Measurements from ENCODE around the gene TRPV3. TPM values are rescaled to one million over a fixed set of nuclear protein-coding genes. Genes with fewer than 3 reads are reported as not detected.

Gene TRPV3
- total RNA-seq, 1 donor from 2014 or later, result 2.1 TPM

DNA sequence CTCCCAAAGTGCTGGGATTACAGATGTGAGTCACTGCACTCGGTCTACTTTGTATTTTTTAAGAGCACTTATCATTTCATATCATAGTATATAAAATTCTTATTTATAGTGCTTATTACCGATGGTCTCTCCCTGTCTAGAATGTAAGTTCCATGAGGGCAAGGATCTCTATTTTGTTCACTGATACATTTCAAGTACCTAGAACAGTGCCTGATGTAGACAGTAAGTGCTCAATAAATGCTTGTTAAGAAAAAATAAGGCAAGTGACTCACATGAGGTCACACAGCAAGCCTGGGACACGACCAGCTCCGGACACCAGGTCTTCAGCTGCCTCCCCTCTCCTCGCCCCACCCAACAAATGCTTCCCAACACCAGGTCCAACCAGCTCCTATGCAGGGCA lies 23.9 kb downstream of the TRPV3 start:
- TF ChIP-seq, protein P1, sequence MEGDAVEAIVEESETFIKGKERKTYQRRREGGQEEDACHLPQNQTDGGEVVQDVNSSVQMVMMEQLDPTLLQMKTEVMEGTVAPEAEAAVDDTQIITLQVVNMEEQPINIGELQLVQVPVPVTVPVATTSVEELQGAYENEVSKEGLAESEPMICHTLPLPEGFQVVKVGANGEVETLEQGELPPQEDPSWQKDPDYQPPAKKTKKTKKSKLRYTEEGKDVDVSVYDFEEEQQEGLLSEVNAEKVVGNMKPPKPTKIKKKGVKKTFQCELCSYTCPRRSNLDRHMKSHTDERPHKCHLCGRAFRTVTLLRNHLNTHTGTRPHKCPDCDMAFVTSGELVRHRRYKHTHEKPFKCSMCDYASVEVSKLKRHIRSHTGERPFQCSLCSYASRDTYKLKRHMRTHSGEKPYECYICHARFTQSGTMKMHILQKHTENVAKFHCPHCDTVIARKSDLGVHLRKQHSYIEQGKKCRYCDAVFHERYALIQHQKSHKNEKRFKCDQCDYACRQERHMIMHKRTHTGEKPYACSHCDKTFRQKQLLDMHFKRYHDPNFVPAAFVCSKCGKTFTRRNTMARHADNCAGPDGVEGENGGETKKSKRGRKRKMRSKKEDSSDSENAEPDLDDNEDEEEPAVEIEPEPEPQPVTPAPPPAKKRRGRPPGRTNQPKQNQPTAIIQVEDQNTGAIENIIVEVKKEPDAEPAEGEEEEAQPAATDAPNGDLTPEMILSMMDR (IDR thresholded peaks at IDR 0.05; ENCODE audit: insufficient read depth, low read length, poor library complexity, severe bottlenecking), result no peak
- no peaks in the 10 kb centered on the region for H3K36me3 ChIP-seq (ENCODE audit: control insufficient read depth, insufficient read depth, low read length)
- no peak overlapping the region for H3K4me3 ChIP-seq (ENCODE audit: low read depth, low read length)
- DNase-seq (ENCODE audit: low read depth), result no peak
- H3K27me3 ChIP-seq (ENCODE audit: control insufficient read depth, insufficient read depth, low read length), result no peaks in the 10 kb centered on the region

DNA sequence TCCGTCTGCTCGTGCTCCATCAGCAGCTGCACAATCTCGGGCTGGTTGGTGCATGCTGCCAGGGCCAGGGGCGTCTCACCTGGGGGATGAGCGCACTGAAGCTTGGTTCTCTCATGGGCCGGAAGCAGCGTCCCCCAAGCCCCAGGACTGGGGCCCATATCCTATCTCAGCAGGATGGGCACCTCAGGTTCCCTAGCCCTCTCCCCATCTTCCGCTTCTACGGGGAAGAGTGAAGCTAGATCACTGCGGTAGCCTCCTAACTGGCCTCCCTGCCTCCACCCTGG lies 24.8 kb downstream of the TRPV3 start:
- Histone ChIP-seq H3K4me3 (ENCODE audit: low read depth, low read length) (no peak overlapping the region), H3K36me3 (ENCODE audit: control insufficient read depth, insufficient read depth, low read length) (no peaks in the 10 kb centered on the region), H3K27me3 (ENCODE audit: control insufficient read depth, insufficient read depth, low read length) (no peaks in the 10 kb centered on the region)
- TF ChIP-seq, protein P1 (IDR thresholded peaks at IDR 0.05; ENCODE audit: insufficient read depth, low read length, poor library complexity, severe bottlenecking), result no peak
- DNase-seq (ENCODE audit: low read depth), result no peak

DNA sequence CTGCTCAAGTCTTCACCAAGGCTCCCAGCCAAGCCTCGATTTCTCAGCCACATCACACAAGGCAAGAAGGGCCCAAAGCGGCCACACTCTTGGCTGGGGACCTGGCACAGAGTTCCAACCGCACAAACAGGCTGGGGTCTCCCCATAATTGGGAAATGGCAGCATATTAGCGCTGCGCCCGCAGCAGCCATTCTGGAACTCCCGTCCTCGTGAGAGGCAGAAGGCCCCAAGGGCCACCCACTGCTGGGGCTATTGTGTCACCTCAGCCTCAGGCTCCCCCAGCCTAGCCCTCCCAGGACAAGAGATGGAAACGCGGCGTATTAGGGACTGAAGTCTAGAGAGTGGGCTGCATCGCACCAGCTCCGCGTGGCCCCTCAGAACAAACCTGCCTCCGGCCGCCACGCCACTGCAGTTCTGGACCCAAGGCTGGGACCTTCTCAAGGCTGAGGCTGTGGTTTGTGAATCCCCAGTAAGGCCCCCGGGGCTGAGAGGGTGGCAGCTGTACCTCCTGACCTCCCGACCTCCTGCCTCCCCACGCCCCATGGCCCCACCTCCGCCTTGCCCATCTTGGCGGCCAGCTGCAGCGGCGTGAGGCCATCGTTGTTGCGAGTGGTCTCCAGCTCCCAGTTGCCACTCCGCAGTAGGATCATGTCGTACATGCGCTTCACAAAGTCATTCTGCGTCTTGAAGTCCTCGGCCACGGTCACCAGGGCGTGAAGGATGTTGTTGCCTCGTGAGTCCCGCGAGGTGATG lies 25.3 kb downstream of the TRPV3 start:
- H3K27me3 ChIP-seq (ENCODE audit: control insufficient read depth, insufficient read depth, low read length), result no peaks in the 10 kb centered on the region

DNA sequence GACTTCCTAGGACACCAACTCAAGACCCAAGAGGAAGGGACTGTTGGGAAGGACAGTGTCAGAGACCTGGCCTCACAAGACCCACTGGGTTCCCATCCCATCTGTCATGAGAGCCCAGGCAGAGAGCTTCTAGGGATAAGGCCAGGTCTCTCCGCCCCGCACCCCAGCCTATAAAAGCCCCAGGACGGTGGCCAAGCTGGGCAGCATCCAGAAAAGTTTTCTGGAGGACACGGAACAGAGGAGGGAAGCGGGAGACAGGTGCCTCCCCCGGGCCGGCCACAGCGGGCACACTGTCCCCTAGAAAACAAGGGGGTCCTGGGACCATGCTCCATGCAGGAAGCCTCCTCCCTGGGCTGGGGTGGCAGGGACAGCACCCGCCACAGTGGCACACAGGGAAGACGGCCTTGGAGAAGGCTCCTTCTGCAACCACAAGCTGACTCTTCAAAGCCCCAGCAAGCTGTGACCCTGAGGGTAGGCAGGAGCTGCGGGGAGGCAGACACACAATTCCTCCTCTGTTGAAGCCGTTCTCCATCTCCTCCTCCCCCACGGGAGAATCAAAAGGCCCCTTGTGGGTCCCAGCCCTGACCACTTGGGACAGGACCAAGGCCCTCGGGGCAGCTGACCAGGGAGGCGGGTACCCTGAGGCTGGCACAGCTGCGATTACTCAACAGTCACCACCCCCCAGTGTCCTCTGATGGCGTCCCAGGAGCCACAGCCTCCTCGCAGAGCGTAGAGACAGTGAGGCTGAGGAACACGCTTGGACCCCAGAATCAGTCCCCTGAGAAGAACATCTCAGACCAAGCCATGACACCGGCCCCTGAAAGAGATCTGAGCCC lies 26.1 kb downstream of the TRPV3 start:
- H3K4me3 ChIP-seq (ENCODE audit: low read depth, low read length), result no peak overlapping the region
- no peaks in the 10 kb centered on the region for H3K27me3 ChIP-seq (ENCODE audit: control insufficient read depth, insufficient read depth, low read length)
- DNase-seq (ENCODE audit: low read depth), result no peak
- TF ChIP-seq, protein P1 (IDR thresholded peaks at IDR 0.05; ENCODE audit: insufficient read depth, low read length, poor library complexity, severe bottlenecking), result no peak
- H3K36me3 ChIP-seq (ENCODE audit: control insufficient read depth, insufficient read depth, low read length), result no peaks in the 10 kb centered on the region

More for the DNA sequence above, 25.3 kb downstream of the TRPV3 start:
- DNase-seq (ENCODE audit: low read depth), result no peak
- no peak overlapping the region for H3K4me3 ChIP-seq (ENCODE audit: low read depth, low read length)
- TF ChIP-seq, protein P1 (IDR thresholded peaks at IDR 0.05; ENCODE audit: insufficient read depth, low read length, poor library complexity, severe bottlenecking), result no peak
- no peaks in the 10 kb centered on the region for H3K36me3 ChIP-seq (ENCODE audit: control insufficient read depth, insufficient read depth, low read length)

DNA sequence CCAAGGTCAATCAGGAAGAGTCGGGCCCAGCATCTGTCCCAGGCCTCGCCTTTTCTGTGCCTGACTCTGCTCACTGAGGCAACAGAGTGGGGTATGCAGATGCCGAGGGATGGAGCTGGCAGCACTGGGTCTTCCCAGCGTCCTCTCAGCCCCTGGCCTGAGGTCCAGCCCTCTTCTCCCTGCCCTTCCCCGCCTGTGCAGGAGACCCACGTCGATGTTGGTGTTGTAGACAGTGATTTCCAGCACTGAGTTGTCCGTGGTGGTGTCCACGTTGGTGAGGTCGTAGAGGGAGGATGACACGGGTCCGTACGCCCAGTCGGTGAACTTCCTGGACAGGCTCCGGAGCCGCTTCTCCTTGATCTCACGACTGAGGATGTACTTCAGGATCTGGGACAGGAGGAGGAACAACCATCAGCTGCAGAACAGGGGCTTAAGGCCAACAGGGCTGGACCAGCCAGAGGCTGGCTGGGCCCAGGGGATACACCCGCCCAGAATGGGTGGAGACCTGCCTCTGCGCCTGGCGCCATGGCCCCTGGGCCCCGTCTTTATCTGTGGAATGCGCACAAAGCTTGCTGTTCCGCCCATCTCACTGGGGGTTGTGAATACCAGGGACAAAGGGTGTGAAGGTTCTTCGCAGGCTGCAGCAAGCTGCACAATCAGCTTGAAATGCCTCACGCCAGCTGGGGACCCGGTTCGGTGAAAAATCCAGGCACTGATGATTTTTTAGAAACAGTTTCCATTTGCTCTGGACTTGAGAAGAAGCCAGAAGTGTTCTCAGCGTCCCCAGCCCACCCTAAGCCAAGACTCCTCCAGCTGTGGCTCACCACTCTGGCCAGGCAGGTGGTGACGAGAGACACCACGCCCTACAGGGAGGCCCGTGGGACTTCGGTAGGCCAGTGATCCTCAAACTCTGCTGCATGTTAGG lies 27.5 kb downstream of the TRPV3 start:
- TF ChIP-seq, protein P1 (IDR thresholded peaks at IDR 0.05; ENCODE audit: insufficient read depth, low read length, poor library complexity, severe bottlenecking), result no peak
- Histone ChIP-seq H3K4me3 (ENCODE audit: low read depth, low read length) (no peak overlapping the region), H3K36me3 (ENCODE audit: control insufficient read depth, insufficient read depth, low read length) (no peaks in the 10 kb centered on the region), H3K27me3 (ENCODE audit: control insufficient read depth, insufficient read depth, low read length) (no peaks in the 10 kb centered on the region)
- no peak for DNase-seq (ENCODE audit: low read depth)
